ENCODE results near the gene TNK1.

Gene TNK1

GRCh38 chr17:7410634-7411426 is 29.9 kb downstream of the TNK1 start:
- DNase-seq (ENCODE audit: low read depth), result no peak

GRCh38 chr17:7411427-7411750 is 30.5 kb downstream of the TNK1 start:
- DNase-seq (ENCODE audit: low read depth), result no peak

GRCh38 chr17:7413346-7413985 is 32.6 kb downstream of the TNK1 start:
- no peak for DNase-seq (ENCODE audit: low read depth)

- no peak for DNase-seq (ENCODE audit: low read depth)
Measured at GRCh38 chr17:7414837-7415236, 33.9 kb downstream of the TNK1 start.

- no peak for DNase-seq (ENCODE audit: low read depth)
Measured at GRCh38 chr17:7415784-7416183, 34.9 kb downstream of the TNK1 start.

GRCh38 chr17:7416323-7416722 is 35.4 kb downstream of the TNK1 start:
- DNase-seq (ENCODE audit: low read depth), result no peak

GRCh38 chr17:7417056-7417655 is 36.3 kb downstream of the TNK1 start:
- no peak for DNase-seq (ENCODE audit: low read depth)

GRCh38 chr17:7418472-7419152 is 37.7 kb downstream of the TNK1 start:
- no peak for DNase-seq (ENCODE audit: low read depth)

- no peak for DNase-seq (ENCODE audit: low read depth)
Measured at GRCh38 chr17:7419819-7420610, 39.1 kb downstream of the TNK1 start, which contains the start of gene SPEM1. Gene SPEM1 (plus strand): TSS chr17:7420324. CDS start chr17:7420385, 61 bp downstream.

- no peak for DNase-seq (ENCODE audit: low read depth)
Measured at GRCh38 chr17:7421186-7421585, 40.3 kb downstream of the TNK1 start.

GRCh38 chr17:7423679-7424078 is 42.8 kb downstream of the TNK1 start:
- DNase-seq (ENCODE audit: low read depth), result no peak

- no peak for DNase-seq (ENCODE audit: low read depth)
Measured at GRCh38 chr17:7425316-7425715, 44.4 kb downstream of the TNK1 start, which contains the start of gene SPEM2. Gene SPEM2 (plus strand): TSS chr17:7425616. CDS start chr17:7425689, 73 bp downstream.

- DNase-seq (ENCODE audit: low read depth), result no peak
Measured at GRCh38 chr17:7425756-7426155, 44.9 kb downstream of the TNK1 start.

GRCh38 chr17:7426203-7426863 is 45.4 kb downstream of the TNK1 start:
- DNase-seq (ENCODE audit: low read depth), result no peak

- DNase-seq (ENCODE audit: low read depth), result no peak
Measured at GRCh38 chr17:7426896-7427489, 46.1 kb downstream of the TNK1 start.

GRCh38 chr17:7427549-7427948 is 46.7 kb downstream of the TNK1 start:
- DNase-seq (ENCODE audit: low read depth), result no peak

GRCh38 chr17:7428557-7428956 is 47.7 kb downstream of the TNK1 start, which contains the start of gene SPEM3:
Gene SPEM3 (plus strand): TSS chr17:7428857. CDS start chr17:7428903, 46 bp downstream.
- DNase-seq (ENCODE audit: low read depth), result no peak

GRCh38 chr17:7429722-7430121 is 48.8 kb downstream of the TNK1 start:
- DNase-seq (ENCODE audit: low read depth), result no peak

GRCh38 chr17:7431231-7431630 is 50.3 kb downstream of the TNK1 start:
- no peak for DNase-seq (ENCODE audit: low read depth)

- DNase-seq (ENCODE audit: low read depth), result no peak
Measured at GRCh38 chr17:7432296-7432695, 51.4 kb downstream of the TNK1 start.

All from stimulated activated CD8-positive, alpha-beta memory T cell treated with anti-CD3 and anti-CD28 coated beads, Interleukin-4, amount 100 ng/mL, for 24 hours (primary cell).